ENCODE results near the gene ORC2.
A peak's percentile ranks its signal among the peaks of the same experiment; 100 is the strongest.
"Not testable (repeated sequence)": the region's sequence is repeated elsewhere in the genome, so short reads cannot be mapped to it uniquely, and the experiment has no call there.

Gene ORC2

GRCh38 chr2:200966770-200967169 is 3.3 kb upstream of the ORC2 start:
- TF ChIP-seq CTCF (conservative IDR thresholded peaks at IDR 0.05; ENCODE audit: low read depth, low read length), result no peak
- peaks cover 34% of the 10 kb centered on the region for H3K4me1 ChIP-seq (ENCODE audit: low read depth, poor library complexity, severe bottlenecking)
- H3K27ac ChIP-seq, result peak overlapping the region; percentile 17; the same call in 1 of the 2 replicates
- H3K4me3 ChIP-seq (IDR thresholded peaks at IDR 0.05; ENCODE audit: insufficient read depth, low read depth, low read length), result no peak overlapping the region
- no peaks in the 10 kb centered on the region for H4K20me1 ChIP-seq (ENCODE audit: insufficient read depth)
- no peak overlapping the region for H2AFZ ChIP-seq (ENCODE audit: low read depth)
- peak overlapping the region; percentile 53; the same call in 1 of the 2 replicates for H3K4me2 ChIP-seq
- no peaks in the 10 kb centered on the region for H3K36me3 ChIP-seq (ENCODE audit: insufficient read depth)
- no peaks in the 10 kb centered on the region for H3K27me3 ChIP-seq (ENCODE audit: insufficient read depth, low read depth)
- H3K79me2 ChIP-seq (ENCODE audit: insufficient read depth, low read depth), result peaks cover 14% of the 10 kb centered on the region
- H3K9ac ChIP-seq, result no peak overlapping the region

GRCh38 chr2:200964498-200964897 is 1.0 kb upstream of the ORC2 start:
- H3K9ac ChIP-seq, result no peak overlapping the region
- no peaks in the 10 kb centered on the region for H4K20me1 ChIP-seq (ENCODE audit: insufficient read depth)
- TF ChIP-seq CTCF (conservative IDR thresholded peaks at IDR 0.05; ENCODE audit: low read depth, low read length), result no peak
- no peak overlapping the region for H2AFZ ChIP-seq (ENCODE audit: low read depth)
- peaks cover 33% of the 10 kb centered on the region for H3K79me2 ChIP-seq (ENCODE audit: insufficient read depth, low read depth)
- H3K4me1 ChIP-seq (ENCODE audit: low read depth, poor library complexity, severe bottlenecking), result peaks cover 55% of the 10 kb centered on the region
- H3K4me3 ChIP-seq (IDR thresholded peaks at IDR 0.05; ENCODE audit: insufficient read depth, low read depth, low read length), result no peak overlapping the region
- H3K27me3 ChIP-seq (ENCODE audit: insufficient read depth, low read depth), result no peaks in the 10 kb centered on the region
- H3K4me2 ChIP-seq, result peak overlapping the region; percentile 43; the same call in 1 of the 2 replicates
- no peaks in the 10 kb centered on the region for H3K36me3 ChIP-seq (ENCODE audit: insufficient read depth)
- no peak overlapping the region for H3K27ac ChIP-seq

- Histone ChIP-seq H3K27ac (peak overlapping the region; percentile 74), H3K9ac (peak overlapping the region; percentile 70; the same call in 1 of the 2 replicates), H3K4me2 (peak overlapping the region; percentile 43), H3K79me2 (ENCODE audit: insufficient read depth, low read depth) (peaks cover 33% of the 10 kb centered on the region), H2AFZ (ENCODE audit: low read depth) (peak overlapping the region; percentile 64), H3K4me3 (IDR thresholded peaks at IDR 0.05; ENCODE audit: insufficient read depth, low read depth, low read length) (peak overlapping the region; percentile 60), H3K4me1 (ENCODE audit: low read depth, poor library complexity, severe bottlenecking) (peaks cover 61% of the 10 kb centered on the region)
- H3K27me3 ChIP-seq (ENCODE audit: insufficient read depth, low read depth); H3K36me3 ChIP-seq (ENCODE audit: insufficient read depth); H4K20me1 ChIP-seq (ENCODE audit: insufficient read depth): not testable (repeated sequence)
These were observed 425 bp upstream of the ORC2 start for GRCh38 chr2:200963918-200964252.

- Histone ChIP-seq H3K36me3 (ENCODE audit: insufficient read depth) (no peaks in the 10 kb centered on the region), H3K9ac (peak overlapping the region; percentile 70; the same call in 1 of the 2 replicates), H2AFZ (ENCODE audit: low read depth) (peak overlapping the region; percentile 64; the same call in 1 of the 2 replicates), H3K79me2 (ENCODE audit: insufficient read depth, low read depth) (peaks cover 33% of the 10 kb centered on the region), H3K27me3 (ENCODE audit: insufficient read depth, low read depth) (no peaks in the 10 kb centered on the region), H3K4me1 (ENCODE audit: low read depth, poor library complexity, severe bottlenecking) (peaks cover 70% of the 10 kb centered on the region), H3K27ac (peak overlapping the region; percentile 74), H3K4me2 (peak overlapping the region; percentile 68), H3K4me3 (IDR thresholded peaks at IDR 0.05; ENCODE audit: insufficient read depth, low read depth, low read length) (peak overlapping the region; percentile 56), H4K20me1 (ENCODE audit: insufficient read depth) (no peaks in the 10 kb centered on the region)
- no peak for TF ChIP-seq CTCF (conservative IDR thresholded peaks at IDR 0.05; ENCODE audit: low read depth, low read length)
These were observed 693 bp downstream of the ORC2 start for GRCh38 chr2:200962811-200963123.

GRCh38 chr2:200961674-200962073 is 1.8 kb downstream of the ORC2 start:
- Histone ChIP-seq H3K4me3 (IDR thresholded peaks at IDR 0.05; ENCODE audit: insufficient read depth, low read depth, low read length) (no peak overlapping the region), H3K9ac (no peak overlapping the region), H4K20me1 (ENCODE audit: insufficient read depth) (no peaks in the 10 kb centered on the region), H3K79me2 (ENCODE audit: insufficient read depth, low read depth) (peaks cover 33% of the 10 kb centered on the region), H3K27me3 (ENCODE audit: insufficient read depth, low read depth) (no peaks in the 10 kb centered on the region), H2AFZ (ENCODE audit: low read depth) (no peak overlapping the region), H3K27ac (no peak overlapping the region), H3K36me3 (ENCODE audit: insufficient read depth) (no peaks in the 10 kb centered on the region; the same call in 1 of the 2 replicates), H3K4me2 (peak overlapping the region; percentile 68), H3K4me1 (ENCODE audit: low read depth, poor library complexity, severe bottlenecking) (peaks cover 59% of the 10 kb centered on the region)
- TF ChIP-seq CTCF (conservative IDR thresholded peaks at IDR 0.05; ENCODE audit: low read depth, low read length), result no peak
